C4-2B (cell line): ENCODE measurements around the gene GARS1.

ENCODE experiments used
- H3K27ac ChIP-seq: fragments of 450-650 bp; 2 replicates; pipeline ENCODE4 v1.5.1; 2017
- ZFX ChIP-seq: fragments of 450-650 bp; IDR thresholded peaks from 2 replicates; pipeline ENCODE4 v1.6.1; 2017
- TF ChIP-seq, protein P1 (sequence below): fragments of 450-650 bp; conservative IDR thresholded peaks from 2 replicates; pipeline ENCODE4 v1.5.1; 2017; ENCODE audit warnings: mild to moderate bottlenecking

Gene GARS1

DNA sequence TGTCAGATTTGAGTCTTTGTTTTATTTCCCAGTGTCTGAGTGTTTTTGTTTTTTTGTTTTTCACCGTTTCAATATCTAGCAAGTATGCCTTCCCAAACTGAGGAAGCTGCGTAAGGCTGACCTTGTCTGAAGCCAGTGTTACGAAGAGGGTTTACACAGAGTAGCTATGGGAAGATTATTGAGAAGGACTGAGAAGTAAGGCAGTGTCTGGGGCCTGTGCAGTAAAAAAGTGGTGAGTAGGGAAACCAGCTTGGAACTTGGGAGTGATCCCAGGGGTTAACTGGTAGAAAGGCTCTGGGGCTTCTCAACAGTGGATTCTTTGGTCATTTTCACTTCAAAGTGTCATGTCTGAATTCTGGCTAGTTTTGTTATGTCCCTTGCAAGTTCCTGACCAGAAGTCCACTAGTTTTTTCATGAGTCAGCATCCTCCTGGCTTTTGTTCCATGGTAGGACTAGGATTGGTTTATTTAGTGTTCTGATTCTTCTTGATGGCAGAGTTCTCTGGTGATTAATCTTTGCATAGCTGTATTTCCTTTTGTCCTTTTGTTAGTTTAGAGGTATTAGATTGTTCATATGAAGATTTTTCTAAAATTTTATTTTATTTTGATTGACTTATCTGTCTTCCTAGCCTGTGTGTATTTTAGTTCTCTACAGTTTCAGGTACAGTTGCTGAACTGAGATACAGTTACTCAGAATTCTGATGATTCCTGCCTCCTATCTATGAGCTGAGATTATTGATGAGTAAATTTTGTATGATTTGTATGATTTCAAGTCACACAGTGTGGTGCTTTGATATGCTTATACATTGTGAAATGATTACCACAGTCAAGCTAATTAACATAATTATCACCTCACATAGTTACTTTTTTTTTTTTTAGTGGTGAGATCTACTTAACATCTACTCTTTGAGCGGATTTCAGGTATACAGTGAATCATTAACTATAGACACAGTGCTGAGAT is 19.0 kb downstream of the GARS1 start:
- H3K27ac ChIP-seq = no peak overlapping the region
- TF ChIP-seq, protein P1, sequence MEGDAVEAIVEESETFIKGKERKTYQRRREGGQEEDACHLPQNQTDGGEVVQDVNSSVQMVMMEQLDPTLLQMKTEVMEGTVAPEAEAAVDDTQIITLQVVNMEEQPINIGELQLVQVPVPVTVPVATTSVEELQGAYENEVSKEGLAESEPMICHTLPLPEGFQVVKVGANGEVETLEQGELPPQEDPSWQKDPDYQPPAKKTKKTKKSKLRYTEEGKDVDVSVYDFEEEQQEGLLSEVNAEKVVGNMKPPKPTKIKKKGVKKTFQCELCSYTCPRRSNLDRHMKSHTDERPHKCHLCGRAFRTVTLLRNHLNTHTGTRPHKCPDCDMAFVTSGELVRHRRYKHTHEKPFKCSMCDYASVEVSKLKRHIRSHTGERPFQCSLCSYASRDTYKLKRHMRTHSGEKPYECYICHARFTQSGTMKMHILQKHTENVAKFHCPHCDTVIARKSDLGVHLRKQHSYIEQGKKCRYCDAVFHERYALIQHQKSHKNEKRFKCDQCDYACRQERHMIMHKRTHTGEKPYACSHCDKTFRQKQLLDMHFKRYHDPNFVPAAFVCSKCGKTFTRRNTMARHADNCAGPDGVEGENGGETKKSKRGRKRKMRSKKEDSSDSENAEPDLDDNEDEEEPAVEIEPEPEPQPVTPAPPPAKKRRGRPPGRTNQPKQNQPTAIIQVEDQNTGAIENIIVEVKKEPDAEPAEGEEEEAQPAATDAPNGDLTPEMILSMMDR = no peak
- no peak for TF ChIP-seq ZFX

DNA sequence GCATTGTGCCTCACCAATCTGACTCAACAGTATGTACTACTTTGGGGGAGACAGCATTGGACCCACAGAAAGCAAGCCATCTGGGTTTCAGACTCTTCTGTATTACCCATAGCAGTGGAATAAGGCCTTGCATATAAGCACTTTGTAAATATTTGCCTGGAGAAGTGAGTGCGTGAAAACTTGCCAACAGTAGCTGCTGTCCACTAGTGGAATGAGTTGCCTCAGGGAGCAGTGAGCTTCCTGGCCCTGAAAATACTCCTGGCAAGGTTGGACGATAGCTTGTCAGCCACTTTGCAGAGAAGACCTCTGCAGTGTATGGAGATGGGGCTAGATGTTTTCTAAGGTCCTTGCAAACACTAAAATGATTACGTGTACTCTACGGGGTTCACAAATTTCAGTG is 21.6 kb downstream of the GARS1 start:
- no peak for TF ChIP-seq ZFX
- TF ChIP-seq, protein P1 = no peak
- H3K27ac ChIP-seq = no peak overlapping the region; the same call in 1 of the 2 replicates

DNA sequence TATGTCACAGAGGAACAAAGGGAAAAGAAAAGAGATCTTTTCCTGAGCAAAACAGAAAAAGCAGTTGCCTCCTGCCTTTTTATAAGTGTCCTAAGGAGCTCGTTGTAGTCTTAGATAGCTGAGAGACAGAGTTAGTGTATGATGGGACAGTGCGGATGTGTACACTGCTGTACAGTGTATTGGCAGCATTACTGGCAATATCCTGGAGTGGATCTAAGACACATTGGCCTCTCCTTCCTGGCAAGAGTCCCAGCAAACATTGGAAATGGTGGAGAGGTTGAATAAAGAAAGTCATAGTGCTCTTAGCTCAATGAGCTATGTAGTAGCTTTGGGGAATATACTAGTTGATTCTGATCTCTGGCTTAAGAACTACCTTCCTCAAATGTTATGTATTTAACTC is 22.7 kb downstream of the GARS1 start:
- TF ChIP-seq, protein P1 = no peak
- no peak for TF ChIP-seq ZFX
- no peak overlapping the region for H3K27ac ChIP-seq

DNA sequence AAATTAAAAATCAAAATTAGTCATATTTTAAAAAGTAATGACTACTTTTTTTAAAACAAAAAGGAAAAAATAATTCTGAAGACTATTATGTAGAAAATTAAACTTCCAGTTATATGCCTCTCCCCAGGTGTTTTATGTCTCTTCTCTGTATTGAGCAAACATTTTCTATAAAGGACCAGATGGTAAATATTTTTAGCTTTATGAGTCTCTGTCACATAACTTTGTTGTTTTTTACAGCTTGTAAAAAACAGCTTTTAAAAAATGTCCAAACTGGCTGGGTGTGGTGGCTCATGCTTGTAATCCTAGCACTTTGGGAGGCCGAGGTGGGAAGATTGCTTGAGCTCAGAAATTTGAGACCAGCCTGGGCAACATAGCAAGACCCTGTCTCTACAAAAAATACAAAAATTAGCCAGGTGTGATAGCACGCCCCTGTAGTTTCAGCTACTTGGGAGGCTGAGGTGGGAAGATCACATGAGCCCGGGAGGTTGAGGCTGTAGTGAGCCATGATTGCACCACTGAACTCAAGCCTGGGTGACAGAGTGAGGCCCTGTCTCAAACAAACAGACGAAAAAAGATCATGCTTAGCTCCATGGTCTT is 23.5 kb downstream of the GARS1 start:
- H3K27ac ChIP-seq = no peak overlapping the region

DNA sequence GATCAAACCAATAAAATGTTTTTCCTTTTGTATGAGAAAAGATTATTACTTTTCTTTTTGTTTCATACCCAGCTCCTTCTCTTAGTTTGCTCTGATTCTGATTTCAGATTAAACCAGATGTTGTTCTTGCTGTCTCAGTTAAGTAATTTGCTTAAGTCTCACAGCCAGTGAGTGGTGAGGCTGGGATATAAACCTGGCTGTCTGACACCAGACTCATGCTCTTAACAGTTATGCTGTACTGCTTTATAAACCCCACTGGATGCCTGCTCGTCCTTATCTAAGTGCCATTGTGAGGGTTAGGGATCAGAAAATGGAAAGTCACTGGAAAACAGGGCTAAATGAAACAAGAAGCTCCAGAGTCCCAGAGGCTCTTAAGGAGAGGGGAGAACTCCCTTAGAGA is 24.3 kb downstream of the GARS1 start:
- H3K27ac ChIP-seq = no peak overlapping the region

More for the DNA sequence above, 23.5 kb downstream of the GARS1 start:
- TF ChIP-seq ZFX = no peak
- TF ChIP-seq, protein P1 = no peak

DNA sequence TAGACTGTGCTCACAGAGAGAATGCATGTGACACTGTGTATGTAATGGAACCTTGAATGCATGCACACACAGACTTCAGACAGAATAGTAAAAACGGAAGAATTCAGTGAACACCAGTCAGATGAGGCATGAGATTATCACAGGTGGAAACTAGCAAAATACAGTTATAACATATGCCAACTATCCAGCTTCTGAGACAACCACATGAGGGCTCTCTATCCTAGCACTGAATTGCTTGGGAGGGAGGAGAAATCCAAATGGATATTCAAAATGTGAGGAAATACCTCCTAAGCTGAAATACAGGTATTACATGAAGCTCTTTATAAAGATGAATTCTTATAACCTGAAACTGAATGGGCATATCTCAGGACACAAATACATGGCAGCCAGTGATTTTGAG is 30.6 kb downstream of the GARS1 start:
- H3K27ac ChIP-seq = no peak overlapping the region
- TF ChIP-seq, protein P1 = peak; percentile 14
- TF ChIP-seq ZFX = no peak

More for the DNA sequence above, 24.3 kb downstream of the GARS1 start:
- no peak for TF ChIP-seq ZFX
- TF ChIP-seq, protein P1 = no peak

DNA sequence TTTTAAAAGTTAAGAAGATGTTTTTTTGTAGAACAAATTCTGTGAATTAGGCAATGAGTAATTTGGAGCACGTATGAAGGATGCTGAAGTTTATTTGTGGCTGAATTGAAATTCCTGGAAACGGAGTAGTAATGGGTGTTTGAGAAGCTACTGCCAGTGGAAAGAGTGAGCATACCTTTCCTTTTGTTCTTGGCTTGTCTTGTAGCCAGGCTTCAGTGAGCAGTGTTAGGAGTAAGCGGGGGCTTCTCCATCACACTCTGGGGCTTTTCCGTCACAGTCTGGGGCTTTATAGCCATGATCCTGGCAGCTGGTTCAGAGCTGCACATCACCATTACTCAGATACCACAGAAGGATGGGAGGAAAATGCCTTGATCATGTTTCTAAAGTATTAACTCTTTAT is 32.3 kb downstream of the GARS1 start:
- no peak overlapping the region for H3K27ac ChIP-seq
- TF ChIP-seq, protein P1 = no peak
